HEK293 (cell line): ENCODE data around the gene SUFU.

ENCODE experiments used
- CTCF ChIA-PET: fragments of 350-600 bp; formaldehyde crosslinking; extraction: SDS; loops from one replicate; lab custom pipeline; 2021; ENCODE audit warnings: antibody characterized with exemption; lab: Yijun Ruan, JAX
- POLR2A ChIA-PET: fragments of 300-600 bp; formaldehyde crosslinking; extraction: SDS; loops from one replicate; lab custom pipeline; 2020; ENCODE audit warnings: antibody characterized with exemption, inconsistent platforms; lab: Yijun Ruan, JAX
- H3K27ac ChIP-seq: fragments of 200-500 bp; sonication (Bioruptor generic); 2 replicates; pipeline ENCODE4 v1.5.1; 2014; ENCODE audit warnings: low read depth, low read length, control low read depth, inconsistent platforms; ENCODE audit errors: extremely low read depth
- H3K36me3 ChIP-seq, 2 experiments: fragments of 200-500 bp in 1 of 2; sonication (Bioruptor generic) in 1 of 2; 1 replicate in 1 of 2; 2 replicates in 1 of 2; pipeline ENCODE4 v1.5.1; 2014 to 2017; ENCODE audit warnings: inconsistent platforms in 2 of 2, low read length in 2 of 2; ENCODE audit not compliant: control insufficient read depth in 2 of 2, insufficient read depth in 1 of 2
- H3K4me1 ChIP-seq: fragments of 200-500 bp; sonication (Bioruptor generic); 2 replicates; pipeline ENCODE4 v1.5.1; 2014; ENCODE audit warnings: mild to moderate bottlenecking, low read length, inconsistent platforms; ENCODE audit not compliant: control insufficient read depth, insufficient read depth
- H3K4me3 ChIP-seq: 2 replicates; pipeline ENCODE4 v1.5.1; 2011; ENCODE audit warnings: low read depth, mild to moderate bottlenecking, control low read depth, low read length, moderate library complexity
- H3K9me3 ChIP-seq: fragments of 200-500 bp; sonication (Bioruptor generic); 2 replicates; pipeline ENCODE4 v1.5.1; 2014; ENCODE audit warnings: low read depth, low read length, inconsistent platforms; ENCODE audit not compliant: control insufficient read depth, insufficient read depth
- CTCF ChIP-seq: fragments of 450-650 bp; formaldehyde crosslinking; IDR thresholded peaks from 2 replicates; pipeline ENCODE4 v1.5.1; 2016; ENCODE audit warnings: missing biosample characterization, missing genetic modification characterization
- EGR2 ChIP-seq: fragments of 450-650 bp; formaldehyde crosslinking; IDR thresholded peaks from 2 replicates; pipeline ENCODE4 v1.5.1; 2016; ENCODE audit warnings: low read depth, missing biosample characterization, missing genetic modification characterization
- GLIS2 ChIP-seq: fragments of 450-650 bp; formaldehyde crosslinking; IDR thresholded peaks from 2 replicates; pipeline ENCODE4 v1.5.1; 2016; ENCODE audit warnings: missing biosample characterization, missing genetic modification characterization
- HOXD13 ChIP-seq: sonication (generic); formaldehyde crosslinking; IDR thresholded peaks from 2 replicates; pipeline ENCODE4 v1.8.0; 2022; ENCODE audit warnings: missing genetic modification reagents, borderline replicate concordance
- KLF10 ChIP-seq: fragments of 450-650 bp; IDR thresholded peaks from 2 replicates; pipeline ENCODE4 v1.5.1; 2018; ENCODE audit warnings: missing biosample characterization, mild to moderate bottlenecking, missing genetic modification characterization
- KLF8 ChIP-seq: fragments of 450-650 bp; formaldehyde crosslinking; IDR thresholded peaks from 2 replicates; pipeline ENCODE4 v1.5.1; 2016; ENCODE audit warnings: missing biosample characterization, missing genetic modification characterization
- SCRT1 ChIP-seq: fragments of 450-650 bp; formaldehyde crosslinking; IDR thresholded peaks from 2 replicates; pipeline ENCODE4 v1.5.1; 2016; ENCODE audit warnings: missing biosample characterization, missing genetic modification characterization, borderline replicate concordance
- SETDB1 ChIP-seq: IDR thresholded peaks from one replicate; pipeline ENCODE4 v1.6.1; 2017; ENCODE audit warnings: mild to moderate bottlenecking, low read length, moderate library complexity, mixed read lengths; ENCODE audit not compliant: insufficient read length
- SP3 ChIP-seq: fragments of 450-650 bp; formaldehyde crosslinking; IDR thresholded peaks from 2 replicates; pipeline ENCODE4 v1.5.1; 2016; ENCODE audit warnings: missing biosample characterization, missing genetic modification characterization
- ZBTB20 ChIP-seq: fragments of 450-650 bp; formaldehyde crosslinking; IDR thresholded peaks from 2 replicates; pipeline ENCODE4 v1.5.1; 2016; ENCODE audit warnings: missing biosample characterization, missing genetic modification characterization
- ZFP37 ChIP-seq: fragments of 450-650 bp; formaldehyde crosslinking; IDR thresholded peaks from 2 replicates; pipeline ENCODE4 v1.5.1; 2016; ENCODE audit warnings: missing biosample characterization, missing genetic modification characterization
- ZFP69B ChIP-seq: fragments of 450-650 bp; formaldehyde crosslinking; IDR thresholded peaks from 2 replicates; pipeline ENCODE4 v1.5.1; 2016; ENCODE audit warnings: missing biosample characterization, missing genetic modification characterization
- ZNF138 ChIP-seq: fragments of 450-650 bp; formaldehyde crosslinking; IDR thresholded peaks from 2 replicates; pipeline ENCODE4 v1.5.1; 2016; ENCODE audit warnings: missing biosample characterization, missing genetic modification characterization, borderline replicate concordance
- ZNF302 ChIP-seq: fragments of 450-650 bp; formaldehyde crosslinking; IDR thresholded peaks from 2 replicates; pipeline ENCODE4 v1.5.1; 2016; ENCODE audit warnings: missing biosample characterization, missing genetic modification characterization, low read depth
- ZNF366 ChIP-seq: fragments of 450-650 bp; formaldehyde crosslinking; conservative IDR thresholded peaks from 2 replicates; pipeline ENCODE4 v1.5.1; 2016; ENCODE audit warnings: missing biosample characterization, missing genetic modification characterization
- ZNF394 ChIP-seq: fragments of 450-650 bp; formaldehyde crosslinking; IDR thresholded peaks from 2 replicates; pipeline ENCODE4 v1.5.1; 2016; ENCODE audit warnings: missing biosample characterization, missing genetic modification characterization, mild to moderate bottlenecking, moderate library complexity, borderline replicate concordance
- ZNF426 ChIP-seq: fragments of 450-650 bp; formaldehyde crosslinking; IDR thresholded peaks from 2 replicates; pipeline ENCODE4 v1.5.1; 2017; ENCODE audit warnings: missing biosample characterization, missing genetic modification characterization, mild to moderate bottlenecking, inconsistent platforms, moderate library complexity
- ZNF510 ChIP-seq: fragments of 450-650 bp; formaldehyde crosslinking; IDR thresholded peaks from 2 replicates; pipeline ENCODE4 v1.5.1; 2018; ENCODE audit warnings: mild to moderate bottlenecking, missing genetic modification characterization, missing biosample characterization; ENCODE audit not compliant: insufficient replicate concordance
- ZNF514 ChIP-seq: fragments of 450-650 bp; formaldehyde crosslinking; IDR thresholded peaks from 2 replicates; pipeline ENCODE4 v1.5.1; 2016; ENCODE audit warnings: missing biosample characterization, missing genetic modification characterization
- ZNF624 ChIP-seq: fragments of 450-650 bp; formaldehyde crosslinking; IDR thresholded peaks from 2 replicates; pipeline ENCODE4 v1.5.1; 2017; ENCODE audit warnings: missing biosample characterization, missing genetic modification characterization
- ZNF629 ChIP-seq: fragments of 450-650 bp; formaldehyde crosslinking; IDR thresholded peaks from 2 replicates; pipeline ENCODE4 v1.5.1; 2017; ENCODE audit warnings: missing biosample characterization, missing genetic modification characterization
- ZNF660 ChIP-seq: fragments of 450-650 bp; IDR thresholded peaks from 2 replicates; pipeline ENCODE4 v1.5.1; 2018; ENCODE audit warnings: missing biosample characterization, mild to moderate bottlenecking, missing genetic modification characterization
- ZNF830 ChIP-seq: fragments of 450-650 bp; IDR thresholded peaks from 2 replicates; pipeline ENCODE4 v1.5.0; 2018; ENCODE audit warnings: missing biosample characterization, missing genetic modification characterization, low read depth, mild to moderate bottlenecking, moderate library complexity
- TF ChIP-seq, protein P1 (sequence below): sonication (generic); formaldehyde crosslinking; IDR thresholded peaks from 2 replicates; pipeline ENCODE4 v1.8.1; 2022; ENCODE audit warnings: mild to moderate bottlenecking, moderate library complexity, missing genetic modification reagents
- TF ChIP-seq, protein P2 (sequence below): fragments of 450-650 bp; formaldehyde crosslinking; IDR thresholded peaks from 2 replicates; pipeline ENCODE4 v1.5.1; 2016; ENCODE audit warnings: missing biosample characterization, missing genetic modification characterization, borderline replicate concordance
- TF ChIP-seq, protein P3 (sequence below): fragments of 450-650 bp; formaldehyde crosslinking; optimal IDR thresholded peaks from 2 replicates; pipeline ENCODE3; 2016; ENCODE audit warnings: missing biosample characterization, mild to moderate bottlenecking, missing genetic modification characterization

SUFU gene

DNA sequence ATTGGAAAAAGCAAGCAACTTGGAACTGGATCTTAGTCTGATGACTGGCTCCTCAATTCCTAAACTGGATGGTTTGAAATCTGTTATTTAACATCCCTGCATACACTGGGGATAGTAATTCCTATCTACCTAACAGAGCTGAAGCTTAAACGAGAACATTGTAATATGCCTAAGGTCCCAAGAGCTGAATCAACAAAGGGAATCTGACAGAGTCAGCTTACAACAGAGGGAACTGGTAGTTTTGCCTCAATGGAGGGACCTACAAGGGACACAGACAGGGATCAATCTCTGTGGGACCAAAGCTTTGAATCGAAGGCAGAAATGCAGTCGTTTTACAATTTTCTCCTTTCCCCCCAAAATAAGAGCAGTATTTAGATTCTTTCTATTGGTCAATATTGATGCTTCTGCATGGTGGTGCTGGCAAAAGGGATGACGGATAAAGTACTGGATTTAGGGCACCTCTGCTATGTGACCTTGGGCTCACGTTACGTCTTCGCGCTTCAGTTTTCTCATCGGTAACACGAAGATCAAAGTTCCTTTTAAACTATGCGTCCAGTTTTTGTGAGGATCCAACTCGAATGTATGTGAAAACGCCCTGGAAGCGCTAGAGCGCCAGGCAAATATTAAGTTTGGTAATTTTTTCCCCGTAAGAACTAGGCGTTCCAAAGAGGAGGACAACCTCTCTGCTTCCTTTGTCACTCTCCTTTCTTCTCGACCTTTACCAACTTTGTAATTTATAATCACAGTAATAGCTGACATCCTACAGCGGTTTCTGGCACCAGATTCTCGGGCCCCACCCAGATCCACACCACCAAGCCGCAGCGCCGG lies 2.4 kb upstream of the SUFU start (continued):
- TF ChIP-seq ZNF660 (tag by site-specific recombination) (0 out of 2 replicates have a peak, but pooled peaks have one; percentile 14), KLF10 (tag by site-specific recombination) (peak; percentile 35; the same call in 1 of the 2 replicates), ZNF366 (tag by site-specific recombination) (peak; percentile 42), ZNF302 (tag by site-specific recombination) (no peak), ZNF514 (no peak), SCRT1 (tag by site-specific recombination) (no peak)

DNA sequence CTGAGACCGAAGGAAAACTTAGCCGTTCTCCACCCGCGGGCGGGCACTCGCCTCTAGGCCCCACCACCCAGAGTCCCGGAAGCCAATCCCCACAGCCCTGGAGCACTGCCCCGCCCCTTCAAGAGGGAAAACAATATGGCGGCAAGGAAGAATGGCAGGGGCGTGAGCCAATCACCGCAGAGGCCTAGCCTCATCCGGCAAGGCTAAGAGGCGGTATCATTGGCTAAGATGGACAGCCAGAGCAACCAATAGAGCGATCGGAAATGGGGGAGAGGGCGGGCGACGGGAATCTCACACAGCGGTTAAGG lies 1.8 kb upstream of the SUFU start:
- POLR2A ChIA-PET, result interaction anchor here (1.0 to 3.3 kb wide), 5 partner anchors 69 to 271 kb away, joined by 3 to 22 read pairs (median 6); partner anchors contain the start of genes ARL3, CUEDC2 and SFXN2
- Histone ChIP-seq H3K9me3 (no peaks in the 10 kb centered on the region), H3K4me3 (peak overlapping the region; percentile 93), H3K27ac (peak overlapping the region; percentile 82), H3K4me1 (peaks cover 7% of the 10 kb centered on the region), H3K36me3 (peaks cover 0 to 14% of the 10 kb centered on the region in 2 experiments; a peak in 2 of 3 replicates)
- CTCF ChIA-PET, result interaction anchor here (0.8 to 4.8 kb wide), 8 partner anchors 8 to 94 kb away, joined by 3 to 83 read pairs (median 4); no protein-coding TSS in a partner anchor
- TF ChIP-seq, protein P1, sequence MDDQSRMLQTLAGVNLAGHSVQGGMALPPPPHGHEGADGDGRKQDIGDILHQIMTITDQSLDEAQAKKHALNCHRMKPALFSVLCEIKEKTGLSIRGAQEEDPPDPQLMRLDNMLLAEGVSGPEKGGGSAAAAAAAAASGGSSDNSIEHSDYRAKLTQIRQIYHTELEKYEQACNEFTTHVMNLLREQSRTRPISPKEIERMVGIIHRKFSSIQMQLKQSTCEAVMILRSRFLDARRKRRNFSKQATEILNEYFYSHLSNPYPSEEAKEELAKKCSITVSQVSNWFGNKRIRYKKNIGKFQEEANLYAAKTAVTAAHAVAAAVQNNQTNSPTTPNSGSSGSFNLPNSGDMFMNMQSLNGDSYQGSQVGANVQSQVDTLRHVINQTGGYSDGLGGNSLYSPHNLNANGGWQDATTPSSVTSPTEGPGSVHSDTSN (CRISPR knock-in tag), result peak; percentile 99
- TF ChIP-seq SETDB1 (no peak), ZBTB20 (tag by site-specific recombination) (peak; percentile 47; the same call in 1 of the 2 replicates), ZNF629 (tag by site-specific recombination) (0 out of 2 replicates have a peak, but pooled peaks have one; percentile 6), CTCF (tag by site-specific recombination) (no peak), ZNF624 (tag by site-specific recombination) (no peak), GLIS2 (tag by site-specific recombination) (no peak), ZFP69B (tag by site-specific recombination) (peak; percentile 88), SP3 (tag by site-specific recombination) (peak; percentile 97), ZNF138 (tag by site-specific recombination) (no peak), KLF8 (peak; percentile 35; the same call in 1 of the 2 replicates), ZNF830 (tag by site-specific recombination) (no peak), ZNF394 (tag by site-specific recombination) (peak; percentile 6; the same call in 1 of the 2 replicates), EGR2 (no peak), HOXD13 (CRISPR knock-in tag) (no peak), ZNF510 (tag by site-specific recombination) (no peak), ZFP37 (no peak), ZNF426 (tag by site-specific recombination) (no peak)
- TF ChIP-seq, protein P2, sequence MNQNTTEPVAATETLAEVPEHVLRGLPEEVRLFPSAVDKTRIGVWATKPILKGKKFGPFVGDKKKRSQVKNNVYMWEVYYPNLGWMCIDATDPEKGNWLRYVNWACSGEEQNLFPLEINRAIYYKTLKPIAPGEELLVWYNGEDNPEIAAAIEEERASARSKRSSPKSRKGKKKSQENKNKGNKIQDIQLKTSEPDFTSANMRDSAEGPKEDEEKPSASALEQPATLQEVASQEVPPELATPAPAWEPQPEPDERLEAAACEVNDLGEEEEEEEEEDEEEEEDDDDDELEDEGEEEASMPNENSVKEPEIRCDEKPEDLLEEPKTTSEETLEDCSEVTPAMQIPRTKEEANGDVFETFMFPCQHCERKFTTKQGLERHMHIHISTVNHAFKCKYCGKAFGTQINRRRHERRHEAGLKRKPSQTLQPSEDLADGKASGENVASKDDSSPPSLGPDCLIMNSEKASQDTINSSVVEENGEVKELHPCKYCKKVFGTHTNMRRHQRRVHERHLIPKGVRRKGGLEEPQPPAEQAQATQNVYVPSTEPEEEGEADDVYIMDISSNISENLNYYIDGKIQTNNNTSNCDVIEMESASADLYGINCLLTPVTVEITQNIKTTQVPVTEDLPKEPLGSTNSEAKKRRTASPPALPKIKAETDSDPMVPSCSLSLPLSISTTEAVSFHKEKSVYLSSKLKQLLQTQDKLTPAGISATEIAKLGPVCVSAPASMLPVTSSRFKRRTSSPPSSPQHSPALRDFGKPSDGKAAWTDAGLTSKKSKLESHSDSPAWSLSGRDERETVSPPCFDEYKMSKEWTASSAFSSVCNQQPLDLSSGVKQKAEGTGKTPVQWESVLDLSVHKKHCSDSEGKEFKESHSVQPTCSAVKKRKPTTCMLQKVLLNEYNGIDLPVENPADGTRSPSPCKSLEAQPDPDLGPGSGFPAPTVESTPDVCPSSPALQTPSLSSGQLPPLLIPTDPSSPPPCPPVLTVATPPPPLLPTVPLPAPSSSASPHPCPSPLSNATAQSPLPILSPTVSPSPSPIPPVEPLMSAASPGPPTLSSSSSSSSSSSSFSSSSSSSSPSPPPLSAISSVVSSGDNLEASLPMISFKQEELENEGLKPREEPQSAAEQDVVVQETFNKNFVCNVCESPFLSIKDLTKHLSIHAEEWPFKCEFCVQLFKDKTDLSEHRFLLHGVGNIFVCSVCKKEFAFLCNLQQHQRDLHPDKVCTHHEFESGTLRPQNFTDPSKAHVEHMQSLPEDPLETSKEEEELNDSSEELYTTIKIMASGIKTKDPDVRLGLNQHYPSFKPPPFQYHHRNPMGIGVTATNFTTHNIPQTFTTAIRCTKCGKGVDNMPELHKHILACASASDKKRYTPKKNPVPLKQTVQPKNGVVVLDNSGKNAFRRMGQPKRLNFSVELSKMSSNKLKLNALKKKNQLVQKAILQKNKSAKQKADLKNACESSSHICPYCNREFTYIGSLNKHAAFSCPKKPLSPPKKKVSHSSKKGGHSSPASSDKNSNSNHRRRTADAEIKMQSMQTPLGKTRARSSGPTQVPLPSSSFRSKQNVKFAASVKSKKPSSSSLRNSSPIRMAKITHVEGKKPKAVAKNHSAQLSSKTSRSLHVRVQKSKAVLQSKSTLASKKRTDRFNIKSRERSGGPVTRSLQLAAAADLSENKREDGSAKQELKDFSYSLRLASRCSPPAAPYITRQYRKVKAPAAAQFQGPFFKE (tag by site-specific recombination), result no peak
- TF ChIP-seq, protein P3, sequence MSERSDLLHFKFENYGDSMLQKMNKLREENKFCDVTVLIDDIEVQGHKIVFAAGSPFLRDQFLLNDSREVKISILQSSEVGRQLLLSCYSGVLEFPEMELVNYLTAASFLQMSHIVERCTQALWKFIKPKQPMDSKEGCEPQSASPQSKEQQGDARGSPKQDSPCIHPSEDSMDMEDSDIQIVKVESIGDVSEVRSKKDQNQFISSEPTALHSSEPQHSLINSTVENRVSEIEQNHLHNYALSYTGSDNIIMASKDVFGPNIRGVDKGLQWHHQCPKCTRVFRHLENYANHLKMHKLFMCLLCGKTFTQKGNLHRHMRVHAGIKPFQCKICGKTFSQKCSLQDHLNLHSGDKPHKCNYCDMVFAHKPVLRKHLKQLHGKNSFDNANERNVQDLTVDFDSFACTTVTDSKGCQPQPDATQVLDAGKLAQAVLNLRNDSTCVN, result peak; percentile 35
